Coronary artery (tissue), 2 donors: ENCODE results near the gene EXOC3L1.

Experiments used
- DNase-seq: peaks from one replicate; pipeline ENCODE4 v3.0.0-alpha.2; 2017; ENCODE audit warnings: low spot score
- H3K27ac ChIP-seq, 2 donors: fragments of 200-600 bp; sonication (generic); one replicate each; pipeline ENCODE4 v1.5.1; 2016 to 2019
- H3K4me3 ChIP-seq: fragments of 200-600 bp; sonication (generic); 2 replicates; pipeline ENCODE4 v1.5.1; 2016; ENCODE audit warnings: mild to moderate bottlenecking, moderate library complexity
- TF ChIP-seq, protein P1 (sequence below): fragments of 200-600 bp; sonication (generic); IDR thresholded peaks from one replicate; pipeline ENCODE4 v1.5.1; 2019; ENCODE audit warnings: antibody characterized with exemption

EXOC3L1 gene

DNA sequence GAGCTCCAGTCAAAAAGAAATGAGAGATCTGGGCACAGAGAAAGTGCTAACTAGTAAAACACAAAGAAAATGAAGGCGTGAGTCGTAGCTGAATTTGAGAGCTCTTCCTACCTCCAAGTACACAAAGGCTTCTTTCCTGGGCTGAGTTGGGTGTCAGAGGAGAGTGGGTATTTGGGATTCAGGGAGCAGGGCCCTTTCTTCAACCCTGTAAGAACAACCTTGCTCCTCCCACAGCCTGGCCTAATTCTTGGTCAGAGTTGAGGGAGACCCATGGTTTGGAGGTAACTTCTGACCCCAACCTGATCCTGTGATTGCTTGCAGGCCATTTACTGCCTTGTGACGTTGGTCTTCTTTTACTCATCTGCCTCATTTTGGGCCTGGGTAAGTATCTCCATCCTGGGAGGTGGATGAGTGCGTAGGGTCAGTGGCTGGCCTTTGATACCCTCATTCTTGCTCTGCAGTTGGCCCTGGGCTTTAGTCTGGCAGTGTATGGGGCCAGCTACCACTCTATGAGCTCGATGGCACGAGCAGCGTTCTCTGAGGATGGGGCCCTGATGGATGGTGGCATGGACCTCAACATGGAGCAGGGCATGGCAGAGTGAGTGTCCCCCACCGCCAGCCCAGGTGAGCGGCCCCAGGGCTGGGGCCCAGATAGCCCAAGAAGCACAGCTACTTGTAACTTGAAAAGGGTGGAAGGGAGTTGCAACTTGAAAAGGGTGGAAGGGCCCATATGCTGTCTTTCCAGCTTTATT, 38.3 kb upstream of the EXOC3L1 start:
- Histone ChIP-seq H3K4me3 (peak overlapping the region; percentile 90), H3K27ac (no peak overlapping the region)
- no peak for DNase-seq
- TF ChIP-seq, protein P1, sequence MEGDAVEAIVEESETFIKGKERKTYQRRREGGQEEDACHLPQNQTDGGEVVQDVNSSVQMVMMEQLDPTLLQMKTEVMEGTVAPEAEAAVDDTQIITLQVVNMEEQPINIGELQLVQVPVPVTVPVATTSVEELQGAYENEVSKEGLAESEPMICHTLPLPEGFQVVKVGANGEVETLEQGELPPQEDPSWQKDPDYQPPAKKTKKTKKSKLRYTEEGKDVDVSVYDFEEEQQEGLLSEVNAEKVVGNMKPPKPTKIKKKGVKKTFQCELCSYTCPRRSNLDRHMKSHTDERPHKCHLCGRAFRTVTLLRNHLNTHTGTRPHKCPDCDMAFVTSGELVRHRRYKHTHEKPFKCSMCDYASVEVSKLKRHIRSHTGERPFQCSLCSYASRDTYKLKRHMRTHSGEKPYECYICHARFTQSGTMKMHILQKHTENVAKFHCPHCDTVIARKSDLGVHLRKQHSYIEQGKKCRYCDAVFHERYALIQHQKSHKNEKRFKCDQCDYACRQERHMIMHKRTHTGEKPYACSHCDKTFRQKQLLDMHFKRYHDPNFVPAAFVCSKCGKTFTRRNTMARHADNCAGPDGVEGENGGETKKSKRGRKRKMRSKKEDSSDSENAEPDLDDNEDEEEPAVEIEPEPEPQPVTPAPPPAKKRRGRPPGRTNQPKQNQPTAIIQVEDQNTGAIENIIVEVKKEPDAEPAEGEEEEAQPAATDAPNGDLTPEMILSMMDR, result no peak

DNA sequence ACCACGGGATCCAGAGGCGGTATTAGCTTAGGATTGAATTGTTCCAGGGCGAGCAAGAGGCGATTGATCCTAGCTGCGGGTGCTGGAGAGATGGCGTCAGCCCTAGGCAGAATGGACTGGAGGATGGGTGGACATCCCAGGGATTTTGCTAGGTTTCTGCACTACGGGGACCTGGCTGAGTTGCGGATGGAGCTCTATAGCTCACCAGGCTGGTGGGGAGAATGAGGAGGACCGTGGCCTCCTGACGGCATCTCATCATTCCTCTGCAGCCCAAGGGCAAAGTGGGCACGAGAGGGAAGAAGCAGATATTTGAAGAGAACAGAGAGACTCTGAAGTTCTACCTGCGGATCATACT, 37.6 kb upstream of the EXOC3L1 start:
- no peak for DNase-seq
- TF ChIP-seq, protein P1, result no peak
- Histone ChIP-seq H3K27ac (peak overlapping the region; percentile 89 to 90), H3K4me3 (peak overlapping the region; percentile 90)

DNA sequence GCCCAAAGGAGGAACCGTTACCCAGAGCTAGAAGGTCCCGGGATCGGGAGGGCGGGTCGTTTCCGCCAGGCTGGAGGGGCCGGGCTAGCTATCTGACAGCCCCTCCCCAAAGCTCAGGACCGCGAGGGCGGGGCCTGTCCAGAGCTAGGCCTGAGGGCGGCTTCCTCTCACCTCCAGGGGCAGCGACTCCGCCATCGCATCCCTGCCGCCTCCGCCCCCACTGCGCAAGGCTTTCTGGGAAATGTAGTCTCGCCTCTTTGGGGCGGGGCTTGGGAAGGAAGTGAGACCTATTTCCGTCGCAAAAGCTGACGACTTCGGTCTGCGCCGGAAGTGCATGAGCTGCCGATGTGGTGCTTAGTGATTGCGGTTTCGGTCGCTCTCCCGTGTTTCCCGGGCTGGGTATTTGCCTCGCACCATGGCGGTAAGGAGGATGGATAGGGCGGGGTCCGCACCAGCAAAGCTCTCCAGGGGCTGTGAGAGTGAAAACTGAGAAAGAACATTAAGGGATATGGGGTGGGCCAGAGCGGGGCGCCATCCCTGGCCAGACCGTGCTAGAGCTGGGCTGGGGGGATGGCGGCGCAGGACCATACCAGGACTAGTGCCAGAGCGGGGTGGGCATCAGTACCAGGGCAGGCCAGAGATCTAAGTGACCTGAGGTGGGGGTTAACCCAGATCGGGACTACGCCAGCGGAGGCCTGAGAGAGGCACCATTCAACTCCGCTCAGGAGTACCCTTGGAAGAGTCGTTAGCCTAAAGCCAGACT, 37.0 kb upstream of the EXOC3L1 start, which contains the start of gene TMEM208:
Gene TMEM208 (plus strand): TSS at position 327 of the 763 bp plus-strand sequence. CDS start 89 bp downstream, at position 416.
- DNase-seq, result peak; percentile 98
- Histone ChIP-seq H3K4me3 (peak within 1 kb of the TSS; percentile 90), H3K27ac (peak within 1 kb of the TSS; percentile 89 to 90)
- TF ChIP-seq, protein P1, result no peak

DNA sequence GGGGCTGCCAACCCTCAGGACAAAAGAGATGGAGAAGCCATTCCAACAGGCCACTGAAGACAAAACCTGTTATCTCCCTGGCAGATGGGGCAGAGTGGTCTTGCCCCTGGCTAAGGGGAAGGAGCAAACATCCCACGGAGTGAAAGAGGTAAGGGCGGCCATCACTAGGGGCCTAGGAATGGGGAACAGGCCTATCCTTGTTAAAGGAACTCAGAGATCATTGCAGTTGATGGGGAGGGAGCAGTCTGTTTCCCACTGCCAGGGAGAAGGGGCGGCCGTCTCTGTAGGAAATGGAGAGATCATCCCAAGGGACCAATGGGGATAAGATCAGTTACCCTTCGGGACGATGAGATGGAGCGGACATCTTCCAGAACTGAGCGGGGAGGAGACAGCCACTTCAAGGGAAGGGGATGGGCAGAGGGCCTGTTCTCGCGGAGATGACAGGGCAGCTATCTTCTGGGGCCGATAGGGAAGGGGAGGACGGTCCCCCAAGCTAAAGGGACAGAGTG, 36.4 kb upstream of the EXOC3L1 start:
- DNase-seq, result no peak

DNA sequence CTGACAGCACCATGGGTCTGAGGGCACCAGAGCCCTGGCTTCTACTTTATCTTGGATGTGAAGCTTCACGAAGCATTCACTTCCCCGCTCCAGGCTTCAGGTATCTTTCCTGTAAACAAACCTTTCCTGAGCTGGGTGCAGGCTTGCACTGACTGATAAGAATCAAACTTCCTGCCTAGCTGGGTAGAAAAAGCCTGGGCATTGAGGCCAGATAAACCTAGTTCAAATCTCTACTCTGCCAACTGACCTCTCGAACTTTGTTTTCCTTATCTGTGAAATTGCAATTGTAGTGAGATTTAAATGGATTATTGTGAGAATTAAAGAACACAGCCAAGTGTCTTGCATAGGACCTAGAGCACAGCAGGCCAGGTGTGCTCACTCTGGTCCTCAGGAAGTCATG, 34.1 kb upstream of the EXOC3L1 start:
- DNase-seq, result no peak
- TF ChIP-seq, protein P1, result no peak
- Histone ChIP-seq H3K4me3 (no peak overlapping the region), H3K27ac (no peak overlapping the region)

More for the DNA sequence above, 36.4 kb upstream of the EXOC3L1 start:
- Histone ChIP-seq H3K27ac (peak overlapping the region; percentile 89 to 90), H3K4me3 (peak overlapping the region; percentile 90)
- TF ChIP-seq, protein P1, result no peak

DNA sequence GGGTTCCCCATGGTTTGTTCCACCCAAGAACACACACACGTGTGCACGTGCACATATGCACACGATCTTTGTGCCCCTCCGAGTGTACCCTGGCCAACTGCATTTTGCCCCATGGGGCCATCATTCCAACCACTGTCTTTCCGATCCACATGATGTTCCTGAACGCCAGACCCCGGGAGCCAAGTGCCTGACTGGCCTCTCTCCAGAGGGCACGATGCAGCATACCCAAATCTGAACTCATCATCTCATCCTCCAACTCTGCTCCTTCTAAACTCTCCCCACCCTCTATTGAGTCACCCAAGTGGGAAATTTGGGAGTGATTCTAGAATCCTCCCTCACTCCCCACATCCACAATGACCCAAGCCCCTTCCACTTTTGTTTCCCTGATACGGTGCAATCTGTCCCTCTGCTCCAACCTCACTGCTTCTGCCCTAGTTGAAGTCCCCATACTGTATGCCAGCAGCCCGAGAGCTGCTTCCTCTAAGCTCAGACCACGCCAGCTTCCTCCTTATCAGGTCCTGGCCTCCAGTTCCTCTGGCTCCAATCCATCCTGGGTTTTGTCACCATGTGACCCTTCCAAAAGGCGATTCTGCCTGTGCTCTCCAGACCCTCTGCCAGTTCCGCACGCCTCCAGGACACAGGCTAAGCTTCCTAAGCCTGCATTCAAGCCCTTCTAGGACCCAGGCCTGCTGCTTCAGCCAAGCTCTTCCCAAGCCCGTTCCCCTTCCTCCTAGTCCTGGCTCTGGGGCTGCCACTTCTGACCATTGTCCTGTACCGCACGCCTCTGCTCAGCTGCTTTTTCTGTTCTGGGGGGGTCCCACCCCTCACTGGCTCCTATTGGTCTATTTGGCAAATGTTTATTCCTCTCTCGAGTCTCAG, 26.9 kb upstream of the EXOC3L1 start:
- DNase-seq, result no peak
- TF ChIP-seq, protein P1, result no peak
- H3K4me3 ChIP-seq, result no peak overlapping the region
- peak overlapping the region in 1 of 2 donors; percentile 69 for H3K27ac ChIP-seq
